Activated CD4-positive, alpha-beta T cell treated with anti-CD3 and anti-CD28 coated beads for 48 hours (primary cell): ENCODE data around the gene ARHGAP8.
"Not testable (repeated sequence)": the region's sequence is repeated elsewhere in the genome, so short reads cannot be mapped to it uniquely, and the experiment has no call there.

ENCODE experiments used
- DNase-seq: peaks from one replicate; pipeline ENCODE4 v3.0.0-alpha.2; 2020

The ARHGAP8 gene

DNA sequence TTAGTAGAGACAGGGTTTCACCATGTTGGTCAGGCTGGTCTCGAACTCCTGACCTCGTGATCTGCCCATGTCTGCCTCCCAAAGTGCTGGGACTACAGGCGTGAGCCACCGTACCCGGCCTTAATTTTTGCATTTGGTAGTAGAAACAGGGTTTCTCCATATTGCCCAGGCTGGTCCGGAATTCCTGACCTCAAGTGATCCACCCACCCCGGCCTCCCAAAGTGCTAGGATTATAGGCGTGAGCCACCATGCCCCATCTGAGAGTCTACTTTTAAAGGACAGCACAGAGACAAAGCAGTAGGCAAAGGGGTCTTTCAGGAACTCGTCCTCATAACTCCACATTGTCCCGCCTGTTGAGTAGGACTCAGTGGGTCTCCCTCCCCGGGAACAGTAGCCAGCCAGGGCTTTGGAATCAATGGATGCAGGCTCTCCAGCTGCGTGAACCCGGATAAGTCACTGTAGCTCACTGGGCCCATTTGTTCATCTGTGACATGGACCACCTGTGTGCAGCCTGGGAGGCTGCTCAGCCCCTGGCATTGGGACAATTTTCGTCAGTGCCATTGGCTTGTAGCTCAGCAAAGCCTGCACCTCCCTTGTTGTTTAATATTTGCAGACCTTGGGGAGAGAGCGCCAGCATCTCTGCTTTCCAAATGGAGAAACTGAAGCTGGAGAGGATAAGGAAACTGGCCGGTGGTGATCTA is 86.1 kb downstream of the ARHGAP8 start:
- DNase-seq, result no peak

GRCh38 chr22:44839061-44839460 is 86.7 kb downstream of the ARHGAP8 start:
- no peak for DNase-seq

GRCh38 chr22:44839721-44840120 is 87.3 kb downstream of the ARHGAP8 start:
- DNase-seq, result no peak

DNA sequence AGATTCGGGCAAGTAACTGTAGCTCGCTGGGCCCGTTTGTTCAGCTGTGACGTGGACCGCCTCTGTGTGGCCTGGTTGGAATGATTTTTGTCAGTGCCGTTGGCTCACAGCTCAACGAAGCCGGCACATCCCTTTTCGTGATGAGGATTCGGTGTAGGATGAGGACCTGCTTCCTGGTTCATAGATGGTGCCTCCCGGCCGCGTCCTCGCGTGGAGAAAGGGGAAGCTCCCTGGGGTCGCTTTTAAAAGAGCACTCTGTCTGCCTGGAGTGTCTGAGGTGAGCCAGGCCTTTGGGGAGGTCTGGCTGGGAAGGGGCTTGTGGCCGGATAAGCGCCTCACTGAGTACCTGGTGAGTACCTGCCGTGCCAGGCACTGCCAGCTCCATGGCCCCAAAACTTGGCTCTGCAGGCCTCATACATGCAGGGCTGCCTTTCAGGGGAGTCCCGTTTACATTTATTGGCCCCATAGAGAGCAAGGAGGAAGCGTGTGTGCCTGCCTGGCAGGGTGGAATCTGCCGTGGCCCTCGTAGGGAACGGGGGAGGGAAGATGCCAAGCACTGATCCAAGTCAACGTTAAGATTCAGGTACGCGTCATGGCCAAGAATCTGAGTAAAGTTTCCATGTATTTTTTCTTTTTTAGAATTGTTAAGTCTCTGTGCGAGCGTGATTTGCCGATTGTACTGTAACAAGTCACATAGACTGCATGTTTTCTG is 88.4 kb downstream of the ARHGAP8 start:
- DNase-seq, result no peak

DNA sequence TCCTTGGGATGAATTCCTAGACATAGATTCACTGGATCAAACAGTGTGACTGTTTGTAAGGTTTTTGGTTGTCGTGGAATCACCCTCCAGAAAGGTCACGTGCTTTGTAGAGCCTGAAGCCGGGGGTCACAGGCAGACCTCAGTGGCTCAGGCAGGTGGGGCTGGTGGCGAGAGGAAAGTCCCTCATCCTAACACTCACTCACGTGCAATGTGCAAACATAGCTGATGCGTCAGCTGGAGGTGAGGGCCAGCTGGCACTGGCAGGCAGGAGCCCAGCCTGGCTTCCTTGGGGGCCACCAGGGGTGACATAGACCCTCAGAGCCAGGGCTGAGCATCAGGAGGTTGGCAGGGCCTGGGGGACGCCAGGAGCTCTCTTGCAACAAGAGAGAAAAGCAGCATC is 90.0 kb downstream of the ARHGAP8 start:
- no peak for DNase-seq

- DNase-seq, result no peak
These were observed 92.8 kb downstream of the ARHGAP8 start for GRCh38 chr22:44845191-44845590.

DNA sequence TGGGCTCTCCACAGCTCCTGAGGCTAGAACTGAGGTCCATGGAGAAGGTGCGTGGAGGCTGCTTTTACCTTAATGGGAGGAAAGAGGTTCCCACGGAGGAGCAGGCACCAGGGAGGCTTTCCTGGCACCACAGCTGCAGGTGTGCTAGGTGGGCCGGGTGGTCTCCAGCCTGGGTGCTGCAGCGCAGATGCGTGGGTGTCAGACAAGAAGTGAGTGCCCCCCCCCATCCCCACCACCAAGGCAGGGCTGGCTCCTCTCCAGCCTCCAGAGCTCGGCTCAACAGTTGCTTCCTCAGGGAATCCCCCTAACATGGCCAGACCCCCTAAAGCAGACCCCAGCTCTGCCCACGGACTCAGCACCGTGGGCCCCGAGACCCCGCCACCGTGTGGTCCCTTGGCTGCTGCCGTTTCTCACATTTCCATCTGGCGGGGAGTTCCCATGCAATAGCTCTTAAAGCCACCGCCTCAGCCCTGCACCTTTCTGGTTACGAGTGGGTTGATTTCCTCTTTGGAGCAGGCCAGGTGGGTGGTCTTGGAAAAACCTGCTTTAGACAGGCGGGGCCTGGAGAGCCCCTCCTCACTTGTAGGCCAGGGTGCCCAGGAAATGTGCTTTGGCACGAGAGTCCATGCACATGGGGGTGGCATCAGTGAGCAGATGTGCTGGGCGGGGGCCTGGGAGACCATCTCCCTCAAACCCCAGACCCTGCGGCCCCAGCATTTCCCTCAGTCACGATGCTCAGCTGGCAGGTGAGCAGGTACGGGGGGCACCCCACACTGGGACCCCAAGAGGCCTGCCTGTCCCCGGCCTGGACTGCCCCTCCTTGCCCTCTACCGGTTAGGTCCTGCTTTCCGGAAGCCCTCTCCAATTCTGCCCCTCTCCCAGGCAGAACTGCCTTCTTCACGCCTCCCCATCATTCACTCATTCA is 93.7 kb downstream of the ARHGAP8 start:
- no peak for DNase-seq

- DNase-seq, result no peak
These were observed 94.4 kb downstream of the ARHGAP8 start for GRCh38 chr22:44846726-44847275.

GRCh38 chr22:44847380-44847779 is 95.0 kb downstream of the ARHGAP8 start:
- DNase-seq, result no peak

- DNase-seq, result no peak
These were observed 95.5 kb downstream of the ARHGAP8 start for GRCh38 chr22:44847892-44848291.

- no peak for DNase-seq
These were observed 95.9 kb downstream of the ARHGAP8 start for GRCh38 chr22:44848296-44848741.

GRCh38 chr22:44848791-44849420 is 96.5 kb downstream of the ARHGAP8 start:
- DNase-seq, result no peak

GRCh38 chr22:44850946-44851345 is 98.6 kb downstream of the ARHGAP8 start:
- DNase-seq, result no peak

GRCh38 chr22:44854641-44855040 is 102.3 kb downstream of the ARHGAP8 start:
- not testable (repeated sequence) for DNase-seq

GRCh38 chr22:44855855-44856254 is 103.5 kb downstream of the ARHGAP8 start:
- DNase-seq, result peak; percentile 29

GRCh38 chr22:44858819-44859218 is 106.4 kb downstream of the ARHGAP8 start:
- DNase-seq, result not testable (repeated sequence)

GRCh38 chr22:44859641-44860040 is 107.3 kb downstream of the ARHGAP8 start:
- no peak for DNase-seq

- DNase-seq, result no peak
These were observed 107.9 kb downstream of the ARHGAP8 start for GRCh38 chr22:44860311-44860710.

- no peak for DNase-seq
These were observed 108.9 kb downstream of the ARHGAP8 start for GRCh38 chr22:44861245-44861644.

DNA sequence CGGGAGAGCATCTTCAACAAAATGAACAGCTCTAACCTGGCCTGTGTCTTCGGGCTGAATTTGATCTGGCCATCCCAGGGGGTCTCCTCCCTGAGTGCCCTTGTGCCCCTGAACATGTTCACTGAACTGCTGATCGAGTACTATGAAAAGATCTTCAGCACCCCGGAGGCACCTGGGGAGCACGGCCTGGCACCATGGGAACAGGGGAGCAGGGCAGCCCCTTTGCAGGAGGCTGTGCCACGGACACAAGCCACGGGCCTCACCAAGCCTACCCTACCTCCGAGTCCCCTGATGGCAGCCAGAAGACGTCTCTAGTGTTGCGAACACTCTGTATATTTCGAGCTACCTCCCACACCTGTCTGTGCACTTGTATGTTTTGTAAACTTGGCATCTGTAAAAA is 109.9 kb downstream of the ARHGAP8 start:
- no peak for DNase-seq

DNA sequence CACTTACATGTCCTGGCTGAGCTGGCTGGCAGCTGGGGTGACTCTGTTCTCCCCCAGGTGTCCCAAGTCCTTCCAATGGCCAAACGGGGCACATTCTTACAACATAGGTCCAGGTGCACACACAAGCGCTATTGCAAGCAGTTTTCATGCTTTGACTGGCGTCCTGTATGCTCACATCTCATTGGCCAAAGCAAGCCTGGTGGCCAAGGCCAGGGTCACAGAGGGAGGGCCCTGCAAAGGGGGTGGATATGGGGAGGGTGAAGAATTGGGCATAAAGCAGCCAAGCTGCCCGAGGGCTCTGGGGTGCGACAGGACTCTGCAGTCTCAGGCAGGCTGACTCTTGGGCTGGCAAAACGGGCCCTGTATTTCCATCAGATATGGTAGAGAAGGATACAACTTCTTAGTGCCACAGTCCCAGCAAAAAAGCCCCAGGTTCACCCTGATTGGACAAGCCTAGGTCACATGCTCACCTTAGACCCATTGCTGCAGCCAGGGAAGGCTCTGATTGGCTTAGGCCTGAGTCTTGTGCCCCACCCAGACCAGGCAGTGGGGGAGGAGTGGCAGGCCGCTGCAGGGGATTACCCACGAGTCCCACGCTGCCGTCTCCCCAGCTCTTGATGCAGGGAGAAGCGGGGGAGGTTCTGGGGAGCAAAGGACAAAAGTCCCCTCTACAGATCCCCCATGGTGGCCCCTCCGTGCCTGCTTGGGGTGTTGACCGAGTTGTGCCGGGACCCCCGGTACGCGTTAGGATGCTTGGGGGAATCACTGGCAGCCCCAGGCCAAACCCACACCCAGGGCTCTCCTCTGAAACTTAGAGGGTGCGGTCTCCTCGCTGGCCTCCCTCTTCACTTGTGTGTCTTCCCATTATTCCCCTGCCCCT is 110.8 kb downstream of the ARHGAP8 start:
- DNase-seq, result no peak
